Pons (tissue), 1 donor: ENCODE measurements around the gene TSHZ2.

ENCODE experiments used
- DNase-seq: peaks from one replicate; pipeline ENCODE4 v3.0.0-alpha.2; 2016; ENCODE audit warnings: low spot score

The TSHZ2 gene

DNA sequence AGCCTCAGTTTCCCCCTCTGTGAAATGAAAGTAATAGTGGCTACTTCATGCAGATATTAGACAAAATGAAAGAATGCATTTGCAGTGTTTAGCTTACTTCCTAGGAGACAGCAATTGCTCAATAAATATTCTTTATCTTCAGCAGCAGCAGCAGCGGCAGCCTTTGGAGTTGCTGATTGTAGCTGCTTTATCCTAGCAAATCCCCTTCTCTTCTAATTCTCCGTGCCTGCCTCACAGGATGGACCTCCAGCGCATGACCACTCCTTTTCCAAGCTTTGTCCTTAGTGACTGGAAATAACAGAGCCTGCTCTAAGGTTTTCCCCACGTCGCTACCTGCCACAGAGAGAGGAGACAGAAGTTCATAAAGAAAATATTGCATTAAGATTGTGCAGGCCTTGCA is 279.8 kb downstream of the TSHZ2 start:
- no peak for DNase-seq

GRCh38 chr20:53253668-53254067 is 281.5 kb downstream of the TSHZ2 start:
- DNase-seq: no peak

DNA sequence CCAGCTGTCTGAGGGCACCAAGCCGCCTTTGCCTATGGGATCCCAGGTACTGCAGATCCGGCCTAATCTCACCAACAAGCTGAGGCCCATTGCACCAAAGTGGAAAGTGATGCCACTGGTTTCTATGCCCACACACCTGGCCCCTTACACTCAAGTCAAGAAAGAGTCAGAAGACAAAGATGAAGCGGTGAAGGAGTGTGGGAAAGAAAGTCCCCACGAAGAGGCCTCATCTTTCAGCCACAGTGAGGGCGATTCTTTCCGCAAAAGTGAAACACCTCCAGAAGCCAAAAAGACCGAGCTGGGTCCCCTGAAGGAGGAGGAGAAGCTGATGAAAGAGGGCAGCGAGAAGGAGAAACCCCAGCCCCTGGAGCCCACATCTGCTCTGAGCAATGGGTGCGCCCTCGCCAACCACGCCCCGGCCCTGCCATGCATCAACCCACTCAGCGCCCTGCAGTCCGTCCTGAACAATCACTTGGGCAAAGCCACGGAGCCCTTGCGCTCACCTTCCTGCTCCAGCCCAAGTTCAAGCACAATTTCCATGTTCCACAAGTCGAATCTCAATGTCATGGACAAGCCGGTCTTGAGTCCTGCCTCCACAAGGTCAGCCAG is 283.0 kb downstream of the TSHZ2 start:
- no peak for DNase-seq

DNA sequence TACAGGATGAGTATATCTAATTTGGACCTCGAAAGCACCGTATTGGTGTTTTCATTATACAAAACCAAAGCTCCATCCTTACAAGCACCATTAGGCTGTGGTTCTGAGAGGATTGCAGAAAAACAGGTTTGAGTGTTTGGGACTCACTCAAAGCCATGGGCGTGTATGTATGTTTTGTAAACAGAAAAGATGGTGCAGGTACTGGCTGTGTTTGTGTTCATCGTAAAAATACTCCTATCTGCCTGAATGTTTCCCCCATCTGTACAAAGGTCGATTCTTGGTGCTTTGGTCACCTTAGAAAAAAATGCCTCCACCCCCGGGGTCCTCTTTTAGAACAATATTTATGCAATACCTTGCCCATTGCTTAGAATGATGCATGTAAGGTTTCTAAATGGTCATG is 286.6 kb downstream of the TSHZ2 start:
- no peak for DNase-seq

- no peak for DNase-seq
These were observed 288.0 kb downstream of the TSHZ2 start for GRCh38 chr20:53260168-53260567.

- DNase-seq: no peak
These were observed 288.4 kb downstream of the TSHZ2 start for GRCh38 chr20:53260591-53260990.

DNA sequence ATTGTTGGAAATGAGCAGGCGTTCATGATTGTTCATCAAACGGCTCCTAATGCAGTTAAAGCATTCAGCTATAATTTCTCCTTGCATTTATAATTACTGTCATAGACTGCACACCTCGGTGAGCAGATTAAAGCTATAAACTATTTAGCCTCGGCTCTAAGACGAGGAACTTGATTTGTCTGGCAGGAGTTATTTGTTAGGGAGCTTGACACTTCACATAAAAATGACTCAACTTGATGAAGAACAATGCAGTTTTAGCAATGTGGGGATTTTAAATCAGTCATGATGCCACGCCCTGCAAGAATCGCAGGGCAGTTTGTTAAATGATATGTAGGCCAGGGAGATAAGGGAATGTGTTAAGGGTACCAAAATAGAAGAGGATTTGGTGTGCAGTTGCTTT is 290.2 kb downstream of the TSHZ2 start:
- DNase-seq: no peak

DNA sequence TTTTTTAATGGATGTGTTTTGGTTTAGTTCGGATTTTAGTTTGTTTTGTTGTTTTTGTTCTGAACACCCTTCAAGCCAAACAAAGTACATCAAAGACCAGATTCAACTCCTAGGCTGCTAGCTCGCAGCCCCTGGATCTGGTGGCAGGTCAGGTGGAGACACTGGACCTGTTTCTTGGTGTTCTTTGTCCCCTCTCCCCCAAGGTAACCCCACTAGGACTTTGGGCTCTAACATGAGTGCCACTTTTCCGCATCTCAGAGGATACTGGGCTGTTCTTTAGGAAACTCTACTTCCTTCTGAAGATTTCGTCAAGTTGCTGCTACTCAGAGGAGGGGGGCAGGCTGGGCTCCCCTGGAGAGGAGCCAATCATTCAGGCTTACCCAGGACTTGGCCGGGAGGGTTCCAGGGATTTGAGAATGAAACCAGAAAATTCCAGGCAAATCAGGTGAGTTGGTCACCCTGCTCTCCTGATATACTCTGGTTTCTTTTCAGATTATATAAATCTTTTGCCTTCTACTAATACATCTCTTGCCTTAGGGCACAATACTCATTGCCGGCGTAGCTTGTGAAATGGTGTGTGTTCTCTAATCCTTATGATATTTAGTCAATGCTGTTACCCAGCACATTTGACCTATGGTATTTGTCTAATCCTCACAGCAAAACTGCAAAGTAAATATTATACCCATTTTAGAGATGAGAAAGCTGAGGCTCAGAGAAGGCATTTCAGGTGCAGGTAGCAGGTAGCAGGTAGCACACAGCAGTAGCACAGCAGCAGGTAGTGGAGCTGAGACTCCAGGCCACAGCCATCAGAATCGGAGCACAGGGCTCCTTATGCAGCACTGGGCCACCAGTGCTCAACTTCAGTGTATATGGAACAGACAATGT is 291.6 kb downstream of the TSHZ2 start:
- no peak for DNase-seq

GRCh38 chr20:53264604-53265003 is 292.4 kb downstream of the TSHZ2 start:
- no peak for DNase-seq

DNA sequence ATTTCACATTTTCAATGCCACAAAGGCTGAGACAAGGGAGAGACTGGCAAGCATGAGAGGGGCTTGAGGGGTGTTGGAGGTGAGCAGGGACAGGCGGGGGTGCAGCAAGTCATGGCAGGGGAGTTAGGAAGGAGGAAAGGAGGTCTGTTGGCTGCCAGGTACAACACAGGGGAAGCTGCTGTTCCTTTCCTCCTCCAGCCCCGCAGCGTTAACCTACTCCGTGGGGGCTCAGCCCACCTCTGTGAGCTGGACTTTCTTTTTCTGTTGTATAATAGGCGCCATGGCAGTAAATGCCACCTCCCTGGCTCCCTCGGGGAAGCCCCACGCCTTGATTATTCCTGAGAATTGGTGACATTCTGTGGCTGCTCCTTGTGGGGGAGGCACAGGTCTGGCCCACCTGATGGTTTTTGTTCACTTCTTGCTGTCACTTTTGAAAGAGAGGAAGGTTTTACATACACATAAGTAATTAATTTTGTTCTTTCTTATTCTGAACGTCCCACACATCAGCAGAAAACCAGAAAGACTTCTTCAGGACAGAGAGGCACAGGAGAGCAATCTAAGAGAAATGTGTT is 293.2 kb downstream of the TSHZ2 start:
- DNase-seq: no peak

GRCh38 chr20:53269380-53269779 is 297.2 kb downstream of the TSHZ2 start:
- DNase-seq: no peak

DNA sequence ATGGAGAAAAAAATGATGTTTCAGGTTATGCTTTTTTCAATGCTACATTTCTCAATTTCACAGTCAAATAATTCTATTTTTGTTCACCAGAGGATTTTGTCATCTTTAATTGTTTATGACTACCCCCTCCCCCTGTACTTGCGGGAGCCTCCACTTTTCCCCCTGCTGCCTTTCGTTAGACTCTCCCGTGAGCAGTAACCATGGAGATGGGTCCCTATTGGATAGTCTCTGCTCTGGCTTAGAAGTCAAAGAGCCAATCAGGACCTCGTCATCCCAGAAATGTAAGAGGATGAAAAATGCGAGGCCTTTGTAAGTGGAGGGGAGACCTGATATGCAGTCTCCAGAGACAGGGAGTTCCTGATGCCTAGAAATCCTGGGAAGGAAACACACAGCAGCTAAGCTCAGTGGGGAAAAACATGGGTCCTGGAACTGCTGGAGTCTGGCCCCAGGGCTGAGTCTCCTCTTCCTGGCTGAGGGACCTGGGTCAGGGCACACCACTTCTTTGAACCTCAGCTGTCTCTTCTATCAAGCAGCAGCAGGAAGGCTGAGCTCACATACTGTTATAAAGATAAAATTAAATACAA is 298.7 kb downstream of the TSHZ2 start:
- DNase-seq: no peak

- no peak for DNase-seq
These were observed 302.2 kb downstream of the TSHZ2 start for GRCh38 chr20:53274365-53274764.

GRCh38 chr20:53274807-53275206 is 302.6 kb downstream of the TSHZ2 start:
- DNase-seq: no peak

- DNase-seq: no peak
These were observed 304.0 kb downstream of the TSHZ2 start for GRCh38 chr20:53276143-53276542.

- no peak for DNase-seq
These were observed 306.4 kb downstream of the TSHZ2 start for GRCh38 chr20:53278555-53278954.

DNA sequence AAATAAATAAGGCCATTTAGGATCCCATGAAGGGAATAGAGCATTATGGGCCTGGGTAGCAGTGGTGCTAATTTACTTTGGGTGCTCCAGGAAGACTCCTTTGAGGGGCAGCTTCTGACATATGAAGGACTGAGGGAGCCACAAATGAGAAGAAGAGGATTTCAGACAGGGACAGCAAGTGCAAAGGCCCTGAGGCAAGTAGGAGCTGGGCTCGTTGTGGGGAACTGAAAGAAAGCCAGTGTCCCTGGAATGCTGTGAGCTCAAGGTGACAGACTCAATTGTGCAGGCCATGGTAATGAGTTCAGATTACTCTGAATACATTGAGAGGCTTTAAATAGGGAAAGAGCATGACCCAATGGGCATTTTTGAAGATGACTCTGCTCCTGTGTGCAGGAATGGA is 307.6 kb downstream of the TSHZ2 start:
- DNase-seq: no peak

DNA sequence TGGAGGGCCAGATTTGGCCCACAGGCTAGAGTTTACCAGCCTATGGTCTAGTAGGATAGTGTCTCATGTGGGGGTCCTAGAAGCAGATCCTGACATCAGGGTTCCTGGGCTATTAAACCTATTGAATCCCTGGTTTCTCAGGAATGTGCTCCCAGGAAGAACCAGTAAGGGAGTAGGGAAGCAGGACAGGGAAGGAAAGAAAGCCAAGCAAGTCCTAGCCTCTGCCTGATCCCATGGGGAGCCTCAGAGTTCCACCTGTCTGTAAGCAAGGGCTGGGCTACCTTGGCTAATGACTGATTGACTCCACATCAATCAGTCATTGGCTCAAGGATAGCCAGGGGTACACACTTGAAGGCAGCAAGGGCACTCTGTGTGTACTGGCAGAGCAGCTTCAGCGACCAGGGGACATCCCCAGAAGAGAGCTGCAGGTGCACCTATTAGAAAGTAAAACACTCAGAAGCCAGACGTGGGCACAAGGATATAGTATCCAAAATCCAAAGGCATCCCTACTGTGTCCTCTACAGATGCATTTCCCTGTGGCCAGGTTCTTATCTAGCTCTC is 309.5 kb downstream of the TSHZ2 start:
- no peak for DNase-seq

GRCh38 chr20:53282217-53282955 is 310.2 kb downstream of the TSHZ2 start:
- DNase-seq: no peak

DNA sequence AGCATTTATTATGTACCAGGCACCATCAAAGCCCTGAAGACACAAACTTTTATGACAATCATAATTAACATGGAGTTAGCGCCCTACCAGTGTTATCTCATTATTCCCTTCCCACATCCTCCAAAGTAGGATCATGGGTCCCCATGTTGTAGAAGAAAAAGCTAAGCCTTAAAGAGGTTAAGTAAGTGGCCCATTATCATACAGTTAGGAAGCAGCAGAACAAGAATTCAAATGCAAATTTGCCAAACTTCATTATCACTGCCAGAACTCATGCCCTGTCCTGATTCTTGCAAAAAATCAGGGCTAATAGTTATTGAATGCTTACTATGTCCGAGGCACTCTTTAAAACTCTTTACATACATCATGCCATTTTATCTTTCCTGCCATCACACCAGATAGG is 310.9 kb downstream of the TSHZ2 start:
- no peak for DNase-seq

DNA sequence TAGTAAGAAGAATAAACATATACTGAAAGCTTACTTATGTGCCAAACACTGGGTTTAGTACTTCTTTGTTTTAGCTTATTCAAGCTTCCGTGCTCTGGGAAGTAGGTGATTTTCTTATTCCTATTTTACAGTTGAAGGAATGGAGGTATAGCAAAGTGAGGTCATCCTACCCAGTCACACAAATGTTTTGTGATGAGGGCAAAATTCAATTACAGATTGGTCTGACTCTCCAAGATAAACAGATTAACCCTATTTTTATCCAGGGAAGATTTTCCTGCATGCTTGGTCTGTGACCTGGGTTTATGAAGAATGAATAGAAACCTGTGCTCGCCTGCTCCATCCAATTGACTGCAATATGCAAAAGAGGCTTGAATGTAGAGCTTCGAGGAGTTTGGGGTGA is 311.4 kb downstream of the TSHZ2 start:
- DNase-seq: no peak

GRCh38 chr20:53284256-53284655 is 312.1 kb downstream of the TSHZ2 start:
- DNase-seq: no peak
